Immature natural killer cell (primary cell): ENCODE measurements around the gene STEAP4. TPM values are rescaled to one million over a fixed set of nuclear protein-coding genes. Genes with fewer than 3 reads are reported as not detected.

Experiments used
- DNase-seq, 3 donors: peaks; one replicate each; pipeline ENCODE4 v3.0.0; 2022; ENCODE audit warnings: mixed read lengths in 1 of 3
- H3K27ac Mint-ChIP-seq, 6 donors: one replicate each; pipeline ENCODE4 v1.8.0; 2020; ENCODE audit warnings: mixed read lengths in 6 of 6, mild to moderate bottlenecking in 5 of 6, inconsistent platforms in 4 of 6, moderate library complexity in 3 of 6
- H3K27me3 Mint-ChIP-seq, 3 donors: one replicate each; pipeline ENCODE4 v1.8.0; 2020 to 2021; ENCODE audit warnings: low read depth in 3 of 3, mild to moderate bottlenecking in 3 of 3, mixed read lengths in 3 of 3, moderate library complexity in 3 of 3, inconsistent platforms in 1 of 3
- H3K36me3 Mint-ChIP-seq, 3 donors: one replicate each; pipeline ENCODE4 v1.8.0; 2020; ENCODE audit warnings: mixed read lengths in 3 of 3, inconsistent platforms in 2 of 3, mild to moderate bottlenecking in 2 of 3
- H3K4me1 Mint-ChIP-seq, 2 donors: one replicate each; pipeline ENCODE4 v1.8.0; 2020; ENCODE audit warnings: inconsistent platforms in 2 of 2, mild to moderate bottlenecking in 2 of 2, mixed read lengths in 2 of 2, moderate library complexity in 1 of 2
- H3K4me3 Mint-ChIP-seq, 5 donors: one replicate each; pipeline ENCODE4 v1.8.0; 2020; ENCODE audit warnings: mild to moderate bottlenecking in 5 of 5, mixed read lengths in 5 of 5, inconsistent platforms in 3 of 5, moderate library complexity in 3 of 5
- H3K9me3 Mint-ChIP-seq, 6 donors: one replicate each; pipeline ENCODE4 v1.8.0; 2020; ENCODE audit warnings: mild to moderate bottlenecking in 6 of 6, mixed read lengths in 6 of 6, inconsistent platforms in 4 of 6, moderate library complexity in 3 of 6
- polyA plus RNA-seq, 3 donors: library from polyadenylated mRNA; unstranded; fragments of 300-500 nt; fragmentation: Illumina TruSeq; gene quantifications; one replicate each; pipeline ENCODE4 v1.2.3, GENCODE V29; 2021

The STEAP4 gene
- polyA plus RNA-seq, 3 donors from 2014 or later: not detected

- no peak for DNase-seq
- peaks cover 2 to 5% (median 4%) of the 10 kb centered on the region in 3 donors for H3K27me3 Mint-ChIP-seq
- no peaks in the 10 kb centered on the region for H3K36me3 Mint-ChIP-seq
- no peaks in the 10 kb centered on the region for H3K4me1 Mint-ChIP-seq
- H3K27ac Mint-ChIP-seq: no peak overlapping the region
- no peaks in the 10 kb centered on the region for H3K9me3 Mint-ChIP-seq
- no peak overlapping the region for H3K4me3 Mint-ChIP-seq
These were observed 62.4 kb downstream of the STEAP4 start for GRCh38 chr7:88244258-88244657.

GRCh38 chr7:88243345-88243909, 63.3 kb downstream of the STEAP4 start:
- no peaks in the 10 kb centered on the region for H3K36me3 Mint-ChIP-seq
- H3K27me3 Mint-ChIP-seq: peaks cover 3 to 5% (median 4%) of the 10 kb centered on the region in 3 donors
- H3K9me3 Mint-ChIP-seq: no peaks in the 10 kb centered on the region
- no peak for DNase-seq
- H3K27ac Mint-ChIP-seq: no peak overlapping the region
- H3K4me3 Mint-ChIP-seq: no peak overlapping the region
- no peaks in the 10 kb centered on the region for H3K4me1 Mint-ChIP-seq

GRCh38 chr7:88239852-88240251, 66.8 kb downstream of the STEAP4 start:
- H3K9me3 Mint-ChIP-seq: no peaks in the 10 kb centered on the region
- no peaks in the 10 kb centered on the region for H3K36me3 Mint-ChIP-seq
- H3K27me3 Mint-ChIP-seq: peaks cover 2 to 3% (median 2%) of the 10 kb centered on the region in 3 donors
- H3K27ac Mint-ChIP-seq: no peak overlapping the region
- no peak for DNase-seq
- no peak overlapping the region for H3K4me3 Mint-ChIP-seq
- no peaks in the 10 kb centered on the region for H3K4me1 Mint-ChIP-seq

- H3K27me3 Mint-ChIP-seq: peaks cover 2 to 3% (median 3%) of the 10 kb centered on the region in 3 donors
- no peaks in the 10 kb centered on the region for H3K36me3 Mint-ChIP-seq
- H3K27ac Mint-ChIP-seq: no peak overlapping the region
- DNase-seq: no peak
- no peak overlapping the region for H3K4me3 Mint-ChIP-seq
- H3K4me1 Mint-ChIP-seq: no peaks in the 10 kb centered on the region
- H3K9me3 Mint-ChIP-seq: peaks cover 0 to 2% (median 0%) of the 10 kb centered on the region in 6 donors
These were observed 72.9 kb downstream of the STEAP4 start for GRCh38 chr7:88233828-88234227.

GRCh38 chr7:88230646-88231045, 76.0 kb downstream of the STEAP4 start:
- no peaks in the 10 kb centered on the region for H3K36me3 Mint-ChIP-seq
- H3K4me3 Mint-ChIP-seq: no peak overlapping the region
- no peak overlapping the region for H3K27ac Mint-ChIP-seq
- H3K27me3 Mint-ChIP-seq: peaks cover 3 to 5% (median 3%) of the 10 kb centered on the region in 3 donors
- peaks cover 0 to 9% (median 5%) of the 10 kb centered on the region in 6 donors for H3K9me3 Mint-ChIP-seq
- no peaks in the 10 kb centered on the region for H3K4me1 Mint-ChIP-seq
- DNase-seq: no peak

- peaks cover 3 to 5% (median 3%) of the 10 kb centered on the region in 3 donors for H3K27me3 Mint-ChIP-seq
- no peaks in the 10 kb centered on the region for H3K4me1 Mint-ChIP-seq
- no peak overlapping the region for H3K27ac Mint-ChIP-seq
- H3K4me3 Mint-ChIP-seq: no peak overlapping the region
- no peak for DNase-seq
- H3K9me3 Mint-ChIP-seq: peaks cover 0 to 9% (median 5%) of the 10 kb centered on the region in 6 donors
- no peaks in the 10 kb centered on the region for H3K36me3 Mint-ChIP-seq
These were observed 77.2 kb downstream of the STEAP4 start for GRCh38 chr7:88229302-88229995.

- no peak for DNase-seq
- H3K4me1 Mint-ChIP-seq: no peaks in the 10 kb centered on the region
- H3K36me3 Mint-ChIP-seq: no peaks in the 10 kb centered on the region
- peaks cover 0 to 9% (median 5%) of the 10 kb centered on the region in 6 donors for H3K9me3 Mint-ChIP-seq
- H3K4me3 Mint-ChIP-seq: no peak overlapping the region
- H3K27ac Mint-ChIP-seq: no peak overlapping the region
- H3K27me3 Mint-ChIP-seq: peaks cover 3 to 5% (median 3%) of the 10 kb centered on the region in 3 donors
These were observed 79.7 kb downstream of the STEAP4 start for GRCh38 chr7:88226886-88227516.

- DNase-seq: no peak
- no peaks in the 10 kb centered on the region for H3K36me3 Mint-ChIP-seq
- H3K4me3 Mint-ChIP-seq: no peak overlapping the region
- H3K4me1 Mint-ChIP-seq: peaks cover 2% of the 10 kb centered on the region in 2 donors
- H3K9me3 Mint-ChIP-seq: peaks cover 0 to 9% (median 5%) of the 10 kb centered on the region in 6 donors
- H3K27me3 Mint-ChIP-seq: peaks cover 3 to 5% (median 3%) of the 10 kb centered on the region in 3 donors
- H3K27ac Mint-ChIP-seq: no peak overlapping the region
These were observed 80.5 kb downstream of the STEAP4 start for GRCh38 chr7:88226201-88226600.

- Mint-ChIP-seq H3K36me3 (no peaks in the 10 kb centered on the region), H3K4me1 (peaks cover 15% of the 10 kb centered on the region in 2 donors), H3K27me3 (peaks cover 3 to 5% (median 3%) of the 10 kb centered on the region in 3 donors), H3K27ac (no peak overlapping the region), H3K4me3 (no peak overlapping the region), H3K9me3 (peaks cover 0 to 9% (median 5%) of the 10 kb centered on the region in 6 donors)
- DNase-seq: no peak
These were observed 82.0 kb downstream of the STEAP4 start for GRCh38 chr7:88224601-88225275.

GRCh38 chr7:88223265-88223664, 83.4 kb downstream of the STEAP4 start:
- Mint-ChIP-seq H3K4me1 (peaks cover 24 to 26% of the 10 kb centered on the region in 2 donors), H3K27me3 (peaks cover 0 to 4% (median 0%) of the 10 kb centered on the region in 3 donors), H3K36me3 (no peaks in the 10 kb centered on the region), H3K9me3 (peaks cover 0 to 2% (median under 1%) of the 10 kb centered on the region in 6 donors), H3K27ac (no peak overlapping the region), H3K4me3 (no peak overlapping the region)
- no peak for DNase-seq

Other genes with a start within 250 kb of the STEAP4 start
- gene SRI, start 86.9 kb downstream of the STEAP4 start, polyA plus RNA-seq: 100 to 1,000 TPM; 234 to 331 (median 297) TPM